Measurements from ENCODE around the gene RUFY3. TPM values are rescaled to one million over a fixed set of nuclear protein-coding genes. Genes with fewer than 3 reads are reported as not detected.
"Not testable (repeated sequence)": the region's sequence is repeated elsewhere in the genome, so short reads cannot be mapped to it uniquely, and the experiment has no call there.

The RUFY3 gene
- total and polyA plus RNA-seq, 2 experiments from 2014 or later = 28.1 to 43.7 TPM

DNA sequence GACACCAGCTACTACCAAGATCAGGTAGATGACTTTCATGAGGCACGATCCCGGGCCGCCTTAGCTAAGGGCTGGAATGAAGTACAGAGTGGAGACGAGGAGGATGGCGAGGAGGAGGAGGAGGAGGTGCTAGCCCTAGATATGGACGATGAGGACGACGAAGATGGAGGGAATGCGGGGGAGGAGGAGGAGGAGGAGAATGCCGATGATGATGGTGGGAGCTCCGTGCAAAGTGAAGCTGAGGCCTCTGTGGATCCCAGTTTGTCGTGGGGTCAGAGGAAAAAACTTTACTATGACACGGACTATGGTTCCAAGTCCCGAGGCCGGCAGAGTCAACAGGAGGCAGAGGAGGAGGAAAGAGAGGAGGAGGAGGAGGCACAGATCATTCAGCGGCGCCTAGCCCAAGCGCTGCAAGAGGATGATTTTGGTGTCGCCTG lies 33.0 kb upstream of the RUFY3 start:
- DNase-seq (ENCODE audit: low read depth in 1 of 2, low spot score in 1 of 2) = no peak
- no peaks in the 10 kb centered on the region for H3K36me3 ChIP-seq
- peak overlapping the region; percentile 87 for H3K4me3 ChIP-seq
- H3K27me3 ChIP-seq = peaks cover 11% of the 10 kb centered on the region
- H3K4me1 ChIP-seq (ENCODE audit: low read depth) = peaks cover 13% of the 10 kb centered on the region
- H3K27ac ChIP-seq = peak overlapping the region; percentile 95
- no peaks in the 10 kb centered on the region for H3K9me3 ChIP-seq (ENCODE audit: low read depth)
- TF ChIP-seq, protein P1, sequence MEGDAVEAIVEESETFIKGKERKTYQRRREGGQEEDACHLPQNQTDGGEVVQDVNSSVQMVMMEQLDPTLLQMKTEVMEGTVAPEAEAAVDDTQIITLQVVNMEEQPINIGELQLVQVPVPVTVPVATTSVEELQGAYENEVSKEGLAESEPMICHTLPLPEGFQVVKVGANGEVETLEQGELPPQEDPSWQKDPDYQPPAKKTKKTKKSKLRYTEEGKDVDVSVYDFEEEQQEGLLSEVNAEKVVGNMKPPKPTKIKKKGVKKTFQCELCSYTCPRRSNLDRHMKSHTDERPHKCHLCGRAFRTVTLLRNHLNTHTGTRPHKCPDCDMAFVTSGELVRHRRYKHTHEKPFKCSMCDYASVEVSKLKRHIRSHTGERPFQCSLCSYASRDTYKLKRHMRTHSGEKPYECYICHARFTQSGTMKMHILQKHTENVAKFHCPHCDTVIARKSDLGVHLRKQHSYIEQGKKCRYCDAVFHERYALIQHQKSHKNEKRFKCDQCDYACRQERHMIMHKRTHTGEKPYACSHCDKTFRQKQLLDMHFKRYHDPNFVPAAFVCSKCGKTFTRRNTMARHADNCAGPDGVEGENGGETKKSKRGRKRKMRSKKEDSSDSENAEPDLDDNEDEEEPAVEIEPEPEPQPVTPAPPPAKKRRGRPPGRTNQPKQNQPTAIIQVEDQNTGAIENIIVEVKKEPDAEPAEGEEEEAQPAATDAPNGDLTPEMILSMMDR (IDR thresholded peaks at IDR 0.05; ENCODE audit: low read depth, low read length) = no peak

DNA sequence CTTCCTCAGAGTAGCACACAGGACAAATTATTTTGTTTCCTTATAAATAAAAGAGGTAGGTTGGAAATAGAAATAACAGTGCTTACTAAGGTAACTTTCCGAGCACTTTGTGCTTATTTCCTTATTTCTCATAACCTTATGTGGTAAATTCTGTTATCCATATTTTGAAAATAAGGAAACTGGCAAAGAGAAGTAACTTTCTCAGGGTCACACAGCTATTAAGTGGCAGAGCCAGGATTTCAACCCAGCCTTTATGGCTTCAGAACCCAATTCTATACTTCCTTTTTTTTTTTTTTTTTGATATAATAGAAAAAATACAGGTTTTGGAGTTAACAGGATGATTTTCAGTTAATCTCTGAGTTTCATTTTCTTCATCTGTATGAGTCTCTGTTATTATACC lies 30.1 kb upstream of the RUFY3 start:
- peaks cover 13% of the 10 kb centered on the region for H3K4me1 ChIP-seq (ENCODE audit: low read depth)
- no peaks in the 10 kb centered on the region for H3K9me3 ChIP-seq (ENCODE audit: low read depth)
- no peak overlapping the region for H3K27ac ChIP-seq
- no peaks in the 10 kb centered on the region for H3K36me3 ChIP-seq
- no peak overlapping the region for H3K4me3 ChIP-seq
- H3K27me3 ChIP-seq = no peaks in the 10 kb centered on the region
- TF ChIP-seq, protein P1 (IDR thresholded peaks at IDR 0.05; ENCODE audit: low read depth, low read length) = no peak
- DNase-seq (ENCODE audit: low read depth in 1 of 2, low spot score in 1 of 2) = no peak

DNA sequence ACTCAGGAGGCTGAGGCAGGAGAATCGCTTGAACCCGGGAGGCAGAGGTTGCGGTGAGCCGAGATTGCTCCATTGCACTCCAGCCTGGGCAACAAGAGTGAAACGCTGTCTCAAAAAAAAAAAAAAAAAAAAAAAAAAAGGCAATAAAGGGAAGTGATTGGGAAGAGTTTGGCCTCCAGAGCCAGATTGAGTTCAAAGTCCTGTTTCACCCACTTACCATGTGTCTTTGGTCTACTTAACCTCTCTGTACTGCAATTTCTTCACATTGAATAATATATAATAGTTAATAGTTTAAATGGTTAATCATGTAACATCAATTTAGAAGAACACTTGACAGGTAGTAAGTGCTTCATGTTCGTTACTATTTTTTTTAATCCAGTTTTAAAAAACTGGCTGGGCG lies 27.1 kb upstream of the RUFY3 start:
- not testable (repeated sequence) for H3K36me3 ChIP-seq; H3K27me3 ChIP-seq; H3K4me1 ChIP-seq (ENCODE audit: low read depth); H3K4me3 ChIP-seq; DNase-seq (ENCODE audit: low read depth in 1 of 2, low spot score in 1 of 2); H3K27ac ChIP-seq; H3K9me3 ChIP-seq (ENCODE audit: low read depth)

DNA sequence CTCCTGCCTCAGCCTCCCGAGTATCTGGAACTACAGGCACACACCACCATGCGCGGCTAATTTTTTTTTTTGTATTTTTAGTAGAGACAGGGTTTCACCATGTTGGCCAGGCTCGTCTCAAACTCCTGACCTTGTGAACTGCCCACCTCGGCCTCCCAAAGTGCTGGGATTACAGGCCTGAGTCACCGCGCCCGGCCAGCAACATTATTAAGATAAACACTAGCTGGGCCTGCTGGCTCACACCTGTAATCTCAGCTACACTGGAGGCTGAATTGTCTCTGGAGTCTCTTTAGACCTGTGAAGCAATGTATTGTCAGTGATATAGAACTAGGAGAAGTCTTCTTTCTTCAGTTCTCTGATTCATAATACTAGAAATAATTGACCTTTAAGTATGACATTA lies 23.3 kb upstream of the RUFY3 start:
- not testable (repeated sequence) for H3K9me3 ChIP-seq (ENCODE audit: low read depth); H3K36me3 ChIP-seq; H3K4me3 ChIP-seq; H3K27ac ChIP-seq; DNase-seq (ENCODE audit: low read depth in 1 of 2, low spot score in 1 of 2); H3K4me1 ChIP-seq (ENCODE audit: low read depth); H3K27me3 ChIP-seq

DNA sequence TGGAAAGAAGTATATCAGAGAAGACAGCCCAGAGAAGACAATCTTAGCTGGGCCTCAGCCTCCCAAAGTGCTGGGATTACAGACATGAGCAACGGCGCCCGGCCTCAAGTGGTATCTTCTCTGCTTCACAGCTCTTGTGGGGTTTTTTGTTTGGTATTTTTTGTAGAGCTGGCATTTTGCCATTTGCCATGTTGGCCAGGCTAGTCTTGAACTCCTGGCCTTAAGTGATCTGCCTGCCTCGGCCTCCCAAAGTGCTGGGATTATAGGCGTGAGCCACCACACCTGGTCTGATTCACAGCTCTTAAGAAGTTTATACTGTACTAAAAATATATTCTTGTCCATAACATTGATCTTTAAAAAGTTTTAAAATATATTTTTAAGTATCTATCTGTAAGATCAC lies 21.1 kb upstream of the RUFY3 start:
- no peak overlapping the region for H3K4me3 ChIP-seq
- H3K27ac ChIP-seq = no peak overlapping the region
- H3K27me3 ChIP-seq = no peaks in the 10 kb centered on the region
- TF ChIP-seq, protein P1 (IDR thresholded peaks at IDR 0.05; ENCODE audit: low read depth, low read length) = no peak
- H3K4me1 ChIP-seq (ENCODE audit: low read depth) = peaks cover 6% of the 10 kb centered on the region
- H3K36me3 ChIP-seq = no peaks in the 10 kb centered on the region
- DNase-seq (ENCODE audit: low read depth in 1 of 2, low spot score in 1 of 2) = no peak
- no peaks in the 10 kb centered on the region for H3K9me3 ChIP-seq (ENCODE audit: low read depth)

DNA sequence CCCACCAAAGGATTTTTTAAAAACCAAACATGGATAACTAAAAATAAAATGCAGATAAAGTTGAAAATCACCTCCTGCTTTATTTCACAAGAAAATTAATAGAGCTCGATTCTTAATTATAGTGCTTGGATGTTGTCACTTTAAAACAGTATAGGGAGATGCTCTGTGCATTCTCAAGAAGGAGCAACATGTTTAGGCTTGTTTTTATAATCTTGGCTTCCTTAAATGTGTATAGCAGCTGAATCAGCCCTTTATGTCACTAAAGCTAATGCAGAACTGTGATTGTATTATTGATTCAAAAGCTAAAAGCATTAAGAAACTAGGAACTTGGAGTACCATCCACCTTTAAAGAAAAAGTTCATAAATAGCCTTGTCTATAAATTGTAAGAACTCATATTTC lies 20.5 kb upstream of the RUFY3 start:
- H3K4me3 ChIP-seq = no peak overlapping the region
- no peak for DNase-seq (ENCODE audit: low read depth in 1 of 2, low spot score in 1 of 2)
- H3K27me3 ChIP-seq = no peaks in the 10 kb centered on the region

DNA sequence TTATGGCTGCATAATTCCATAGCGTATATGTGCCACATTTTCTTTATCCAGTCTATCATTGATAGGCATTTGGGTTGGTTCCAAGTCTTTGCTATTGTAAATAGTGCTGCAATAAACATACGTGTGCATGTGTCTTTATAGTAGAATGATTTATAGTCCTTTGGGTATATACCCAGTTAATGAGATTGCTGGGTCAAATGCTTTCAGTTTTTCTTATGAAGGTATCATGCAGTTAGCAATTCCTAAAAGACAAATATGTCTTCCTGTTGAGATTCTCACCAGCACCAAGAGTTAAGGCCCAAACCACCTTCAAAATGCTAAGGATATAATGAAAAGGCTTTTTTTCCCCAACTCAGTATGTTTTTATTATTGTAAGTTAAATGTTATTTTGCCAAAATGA lies 19.2 kb upstream of the RUFY3 start:
- peaks cover 11% of the 10 kb centered on the region for H3K4me1 ChIP-seq (ENCODE audit: low read depth)
- DNase-seq (ENCODE audit: low read depth in 1 of 2, low spot score in 1 of 2); H3K4me3 ChIP-seq; H3K9me3 ChIP-seq (ENCODE audit: low read depth); H3K36me3 ChIP-seq; H3K27me3 ChIP-seq: not testable (repeated sequence)
- H3K27ac ChIP-seq = peak overlapping the region; percentile 93

More for the DNA sequence above, 20.5 kb upstream of the RUFY3 start:
- no peaks in the 10 kb centered on the region for H3K9me3 ChIP-seq (ENCODE audit: low read depth)
- H3K4me1 ChIP-seq (ENCODE audit: low read depth) = peaks cover 7% of the 10 kb centered on the region
- H3K27ac ChIP-seq = no peak overlapping the region
- TF ChIP-seq, protein P1 (IDR thresholded peaks at IDR 0.05; ENCODE audit: low read depth, low read length) = no peak
- H3K36me3 ChIP-seq = no peaks in the 10 kb centered on the region

Measured in cardiac muscle cell (in vitro differentiated cells and primary cell).